GM21786 (cell line): ENCODE results near the gene PSEN2.
A peak's percentile ranks its signal among the peaks of the same experiment; 100 is the strongest.
"Not testable (repeated sequence)": the region's sequence is repeated elsewhere in the genome, so short reads cannot be mapped to it uniquely, and the experiment has no call there.

ENCODE experiments used
- ATAC-seq: cut with Tn5 transposase; IDR thresholded peaks from one replicate; pipeline ENCODE4 v1.9.1; 2021; ENCODE audit not compliant: unreplicated experiment

Gene PSEN2

DNA sequence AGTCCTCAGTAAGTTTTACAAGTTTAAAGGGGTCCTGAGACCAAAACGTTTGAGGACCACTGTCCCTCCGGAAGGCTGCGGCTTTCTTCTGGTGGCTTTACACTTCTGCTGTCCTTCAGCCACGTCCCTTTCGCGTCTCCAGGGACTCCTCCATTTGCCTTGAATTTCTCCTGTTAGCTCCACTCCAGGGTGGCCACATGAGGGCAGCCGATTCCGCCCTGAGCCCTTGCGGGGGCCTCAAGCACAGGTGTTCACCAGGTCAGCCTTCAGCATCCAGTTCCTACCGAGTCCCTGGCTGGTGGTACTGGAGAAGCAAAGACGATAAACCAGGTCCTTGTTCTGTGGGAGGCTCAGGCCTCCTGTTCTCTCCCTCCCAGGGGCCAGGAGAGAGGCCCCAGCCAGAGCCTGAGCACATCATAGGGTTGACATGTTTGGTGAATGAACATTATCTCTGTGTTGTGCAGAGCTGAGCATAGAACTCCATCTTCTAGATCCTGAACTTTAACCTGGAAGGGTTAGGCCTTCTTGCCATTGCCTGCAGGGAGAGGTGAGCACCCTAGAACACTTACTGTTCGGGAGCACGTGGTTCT lies 42.3 kb downstream of the PSEN2 start:
- ATAC-seq, result no peak

GRCh38 chr1:226915672-226915995 lies 45.2 kb downstream of the PSEN2 start:
- ATAC-seq, result peak; percentile 9

DNA sequence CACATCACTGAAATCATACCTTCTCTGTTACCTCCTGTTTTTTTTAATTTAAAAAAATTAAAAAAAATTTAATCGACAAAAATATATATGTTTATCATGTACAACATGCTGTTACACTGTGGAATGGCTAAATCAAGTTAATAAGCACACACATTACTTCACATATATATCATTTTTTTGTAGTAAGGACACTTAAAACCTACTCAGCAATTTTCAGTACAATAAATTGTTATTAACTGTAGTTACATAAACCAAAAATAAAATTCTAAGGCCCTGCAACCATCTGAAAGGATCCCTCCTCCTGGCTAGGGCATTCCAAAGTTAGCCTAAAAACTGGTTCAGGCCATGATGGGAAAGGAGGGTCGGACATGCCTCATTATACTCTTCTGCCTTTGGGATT lies 46.1 kb downstream of the PSEN2 start:
- no peak for ATAC-seq

DNA sequence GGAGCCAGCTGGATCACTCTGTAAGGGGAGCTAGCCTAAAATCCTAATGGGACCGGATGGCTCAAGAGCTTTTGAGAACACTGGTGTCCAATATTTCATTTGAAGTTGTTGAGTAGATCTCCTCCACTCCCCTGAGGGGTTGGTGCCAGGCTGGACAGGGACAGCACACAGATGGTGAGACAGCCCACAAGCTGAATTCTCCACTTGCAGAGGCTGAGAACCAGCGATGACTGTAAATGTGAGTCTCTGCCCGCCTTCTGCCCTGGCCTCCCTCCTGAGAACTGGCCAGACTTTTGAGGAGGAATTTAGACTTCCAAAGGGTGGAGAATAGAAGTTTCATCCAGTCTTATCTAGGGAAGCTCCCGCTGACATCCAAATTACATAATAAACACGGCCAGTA lies 49.2 kb downstream of the PSEN2 start:
- ATAC-seq, result no peak

DNA sequence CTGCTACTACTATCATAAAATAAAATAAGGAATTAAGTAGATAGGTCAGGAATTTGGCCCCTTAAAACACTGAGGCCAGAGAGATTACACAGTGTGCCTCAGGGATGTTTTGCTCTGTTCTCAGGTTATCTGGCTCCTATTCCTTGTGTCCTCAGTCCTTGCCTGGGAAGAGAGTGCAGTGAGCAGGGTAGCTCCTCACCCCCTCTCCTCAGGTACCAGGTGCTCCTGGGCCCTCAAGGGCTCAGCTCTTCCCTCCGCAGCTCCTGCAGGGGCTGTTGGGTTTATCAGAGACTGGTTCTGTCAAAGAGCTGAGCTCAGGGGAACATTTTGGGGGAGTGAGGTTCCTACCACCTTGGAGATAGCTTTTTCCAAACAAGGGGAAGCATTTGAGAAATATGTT lies 49.6 kb downstream of the PSEN2 start:
- no peak for ATAC-seq

- no peak for ATAC-seq
Measured at GRCh38 chr1:226920446-226920894, 50.1 kb downstream of the PSEN2 start.

GRCh38 chr1:226921504-226921903 lies 51.1 kb downstream of the PSEN2 start:
- no peak for ATAC-seq

GRCh38 chr1:226929260-226930111 lies 59.1 kb downstream of the PSEN2 start:
- not testable (repeated sequence) for ATAC-seq

DNA sequence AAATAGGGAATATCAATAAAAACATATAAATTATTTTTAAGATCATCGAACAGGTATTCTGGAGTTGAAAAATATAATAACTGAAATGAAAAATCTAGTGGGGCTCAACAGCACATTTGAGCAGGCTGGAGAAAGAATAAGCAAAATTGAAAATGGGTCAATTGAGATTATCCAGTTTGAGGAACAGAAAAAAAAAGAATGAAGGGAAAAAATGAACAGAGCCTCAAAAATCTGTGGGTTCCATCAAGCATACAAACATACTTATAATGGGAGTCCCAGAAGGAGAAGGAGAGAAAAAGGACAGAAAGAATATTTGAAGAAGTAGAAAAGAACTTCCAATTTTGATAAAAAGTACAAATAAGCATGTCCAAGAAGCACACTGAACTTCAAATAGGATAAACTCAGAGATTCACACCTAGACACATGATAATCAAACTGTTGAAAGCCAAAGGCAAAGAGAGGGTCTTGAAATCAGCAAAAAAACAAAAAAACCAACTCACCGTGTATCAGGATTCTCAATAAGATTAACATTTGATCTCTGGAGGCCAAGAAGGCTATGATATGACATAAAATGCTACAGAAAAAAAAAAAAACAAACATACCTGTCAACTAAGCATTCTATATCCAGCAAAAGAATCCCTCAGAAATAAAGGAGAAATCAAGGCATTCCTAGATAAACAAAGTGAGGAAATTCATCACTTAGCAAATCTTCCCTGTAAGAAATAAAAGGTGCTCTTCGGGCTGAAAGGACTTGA lies 64.2 kb downstream of the PSEN2 start:
- no peak for ATAC-seq

GRCh38 chr1:226937940-226938725 lies 67.7 kb downstream of the PSEN2 start:
- ATAC-seq, result no peak

DNA sequence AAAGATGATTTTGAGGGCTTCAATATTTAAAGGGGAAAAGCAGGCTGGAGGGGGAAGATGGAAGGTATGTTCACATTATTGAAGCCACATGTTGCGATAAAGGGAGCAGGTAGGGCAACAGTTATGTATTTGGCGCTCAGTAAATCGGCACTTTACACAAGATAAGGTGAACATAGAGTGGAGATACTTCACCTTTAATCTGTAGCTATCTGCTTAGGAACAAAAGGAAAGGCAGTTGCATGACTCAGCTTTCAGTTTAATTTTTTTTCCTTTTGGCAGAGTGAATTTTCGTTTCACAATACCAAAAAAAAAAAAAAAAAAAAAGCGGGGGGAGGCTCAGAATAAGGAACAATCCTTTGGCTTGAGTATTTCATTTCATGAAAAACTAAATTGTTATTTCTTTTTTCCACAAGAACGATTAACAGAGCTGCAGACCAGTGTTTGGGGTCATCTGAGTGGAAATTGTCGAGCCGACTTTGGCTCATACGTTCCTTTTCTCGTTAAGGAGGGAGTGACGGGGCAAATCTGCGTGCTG lies 68.6 kb downstream of the PSEN2 start:
- ATAC-seq, result no peak

DNA sequence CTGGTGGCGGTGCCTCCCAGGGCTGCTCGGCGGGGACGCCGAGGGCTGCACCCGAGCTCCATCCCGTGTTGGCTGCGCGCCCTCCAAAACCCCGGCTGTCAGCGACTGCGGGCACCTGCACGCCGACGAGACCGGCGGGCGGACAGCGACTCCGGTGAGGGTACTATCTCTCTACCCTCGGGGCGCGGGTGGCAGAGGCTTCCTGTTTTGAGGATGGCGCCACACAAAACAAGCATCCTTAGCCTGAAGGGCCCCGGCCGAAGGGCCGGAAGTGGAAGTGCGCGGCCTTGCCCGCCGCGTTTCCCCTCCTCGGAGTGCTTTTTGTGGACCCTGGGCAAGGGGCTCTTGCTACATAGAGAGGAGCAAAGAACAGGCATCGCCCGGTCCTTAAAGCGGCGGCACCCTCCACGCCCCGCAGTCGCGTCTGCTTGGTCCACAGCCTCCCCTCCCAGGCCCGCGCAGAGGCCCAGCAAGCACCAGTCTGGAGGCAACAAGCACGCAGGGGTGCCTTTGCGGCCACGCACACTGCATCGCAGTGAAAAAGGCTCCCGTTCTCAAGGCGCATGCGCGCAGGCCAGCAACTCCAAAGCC lies 69.1 kb downstream of the PSEN2 start:
- peak; percentile 26 for ATAC-seq

- ATAC-seq, result peak; percentile 95
Measured at GRCh38 chr1:226940029-226940805, 69.8 kb downstream of the PSEN2 start, which contains the start of gene COQ8A. TSS of gene COQ8A (plus strand) at chr1:226940294. CDS start at chr1:226961386, 21,092 bp downstream.

- no peak for ATAC-seq
Measured at GRCh38 chr1:226940806-226941067, 70.3 kb downstream of the PSEN2 start.

DNA sequence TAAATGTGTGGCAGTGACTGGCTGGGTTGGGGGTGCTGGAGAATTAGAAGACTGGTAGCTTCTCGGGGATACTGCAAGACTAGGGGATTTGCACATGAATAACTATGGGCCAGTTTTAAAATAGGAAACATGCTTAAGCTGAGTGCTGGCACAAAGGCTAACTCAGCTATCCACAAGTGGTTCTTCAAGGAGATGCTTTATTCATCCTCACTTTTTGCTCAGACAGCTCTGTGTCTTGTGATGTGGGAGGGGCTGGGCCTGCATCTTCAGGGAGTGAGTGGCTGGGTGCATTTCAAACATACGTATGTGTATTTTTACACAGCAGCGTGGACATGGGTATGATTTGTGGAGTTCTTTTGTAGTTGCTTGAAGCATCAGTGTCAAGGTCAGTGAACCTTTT lies 72.0 kb downstream of the PSEN2 start:
- ATAC-seq, result no peak

GRCh38 chr1:226943156-226943555 lies 72.7 kb downstream of the PSEN2 start:
- ATAC-seq, result no peak

DNA sequence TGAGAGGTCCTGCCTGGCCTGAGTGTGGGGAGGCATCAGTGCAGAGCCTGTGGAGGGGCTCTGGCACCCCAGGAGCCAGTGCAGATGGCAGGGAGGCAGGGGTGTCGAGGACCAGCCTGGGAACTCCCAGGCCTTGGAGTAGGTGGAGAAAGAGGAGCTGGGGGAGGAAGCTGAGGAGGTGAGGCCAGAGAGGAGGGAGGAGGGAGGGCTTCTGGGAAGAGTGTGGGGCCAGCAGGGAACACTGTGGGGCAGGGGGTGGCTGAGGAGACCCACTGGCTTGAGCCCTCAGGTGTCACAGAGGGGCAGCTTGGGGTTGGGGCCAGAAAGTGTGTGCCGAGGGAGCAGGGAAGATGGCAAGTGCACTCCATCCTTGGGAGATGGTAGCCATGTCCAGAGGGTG lies 73.5 kb downstream of the PSEN2 start:
- no peak for ATAC-seq

GRCh38 chr1:226945106-226945857 lies 74.9 kb downstream of the PSEN2 start:
- ATAC-seq, result no peak
